ENCODE measurements around the gene FGF12.

GRCh38 chr3:192183109-192183508 lies 544.2 kb downstream of the FGF12 start:
- TF ChIP-seq CTCF (IDR thresholded peaks at IDR 0.05) (no peak), POLR2A (IDR thresholded peaks at IDR 0.05) (no peak), EP300 (IDR thresholded peaks at IDR 0.05) (no peak)

Measured in tibial nerve (tissue), 4 donors.